Measurements from ENCODE around the gene XYLT1.

Gene XYLT1

DNA sequence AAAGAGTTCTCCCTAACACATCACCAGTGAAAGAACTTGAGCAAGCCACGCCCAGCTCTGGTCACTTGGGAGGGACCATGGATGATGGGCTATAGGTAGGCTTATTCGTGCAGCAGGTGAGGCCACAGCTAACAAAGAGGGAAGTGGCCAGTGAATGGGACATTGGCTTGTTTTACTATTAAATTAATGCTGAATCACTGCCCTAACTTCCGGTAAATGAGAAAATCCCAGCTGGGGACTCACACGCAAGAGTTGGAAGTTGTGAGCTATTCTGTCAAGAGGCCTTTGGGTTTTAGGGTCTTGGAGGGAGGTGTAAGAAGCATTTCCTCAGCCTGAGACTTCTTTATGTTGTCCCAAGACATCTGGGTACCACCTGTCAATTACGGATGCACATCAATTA, 315.3 kb downstream of the XYLT1 start:
- DNase-seq (ENCODE audit: low read depth, low spot score), result no peak
- no peak overlapping the region for H3K4me3 ChIP-seq (ENCODE audit: low read depth, low read length)
- TF ChIP-seq, protein P1, sequence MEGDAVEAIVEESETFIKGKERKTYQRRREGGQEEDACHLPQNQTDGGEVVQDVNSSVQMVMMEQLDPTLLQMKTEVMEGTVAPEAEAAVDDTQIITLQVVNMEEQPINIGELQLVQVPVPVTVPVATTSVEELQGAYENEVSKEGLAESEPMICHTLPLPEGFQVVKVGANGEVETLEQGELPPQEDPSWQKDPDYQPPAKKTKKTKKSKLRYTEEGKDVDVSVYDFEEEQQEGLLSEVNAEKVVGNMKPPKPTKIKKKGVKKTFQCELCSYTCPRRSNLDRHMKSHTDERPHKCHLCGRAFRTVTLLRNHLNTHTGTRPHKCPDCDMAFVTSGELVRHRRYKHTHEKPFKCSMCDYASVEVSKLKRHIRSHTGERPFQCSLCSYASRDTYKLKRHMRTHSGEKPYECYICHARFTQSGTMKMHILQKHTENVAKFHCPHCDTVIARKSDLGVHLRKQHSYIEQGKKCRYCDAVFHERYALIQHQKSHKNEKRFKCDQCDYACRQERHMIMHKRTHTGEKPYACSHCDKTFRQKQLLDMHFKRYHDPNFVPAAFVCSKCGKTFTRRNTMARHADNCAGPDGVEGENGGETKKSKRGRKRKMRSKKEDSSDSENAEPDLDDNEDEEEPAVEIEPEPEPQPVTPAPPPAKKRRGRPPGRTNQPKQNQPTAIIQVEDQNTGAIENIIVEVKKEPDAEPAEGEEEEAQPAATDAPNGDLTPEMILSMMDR (IDR thresholded peaks at IDR 0.05; ENCODE audit: low read depth, low read length), result no peak
- in situ Hi-C loops (cut with HindIII; ENCODE audit: low sequenced_read_pairs), result no loop called here

GRCh38 chr16:17154981-17155380, 315.8 kb downstream of the XYLT1 start:
- no peak overlapping the region for H3K4me3 ChIP-seq (ENCODE audit: low read depth, low read length)
- TF ChIP-seq, protein P1 (IDR thresholded peaks at IDR 0.05; ENCODE audit: low read depth, low read length), result no peak
- in situ Hi-C loops (cut with HindIII; ENCODE audit: low sequenced_read_pairs), result no loop called here
- no peak for DNase-seq (ENCODE audit: low read depth, low spot score)

GRCh38 chr16:17152311-17152710, 318.4 kb downstream of the XYLT1 start:
- TF ChIP-seq, protein P1 (IDR thresholded peaks at IDR 0.05; ENCODE audit: low read depth, low read length), result no peak
- in situ Hi-C loops (cut with HindIII; ENCODE audit: low sequenced_read_pairs), result no loop called here
- no peak overlapping the region for H3K4me3 ChIP-seq (ENCODE audit: low read depth, low read length)
- DNase-seq (ENCODE audit: low read depth, low spot score), result no peak

DNA sequence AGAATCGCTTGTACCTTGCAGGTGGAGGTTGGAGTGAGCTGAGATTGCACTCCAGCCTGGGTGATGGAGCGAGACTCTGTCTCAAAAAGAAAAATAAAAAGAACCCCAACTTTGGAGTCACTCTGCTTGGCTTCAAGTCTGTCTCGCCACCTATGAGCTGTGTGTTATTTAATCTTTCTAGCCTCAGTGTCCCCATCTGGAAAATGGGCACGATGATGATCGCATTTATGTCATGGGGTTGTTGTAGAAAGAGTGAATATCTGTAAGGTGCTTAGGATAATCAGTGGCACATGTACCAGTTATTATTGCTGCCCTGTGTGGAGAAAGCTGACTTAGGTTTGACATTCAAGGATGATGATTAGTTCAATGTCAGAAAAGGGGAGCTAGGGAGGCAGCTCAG, 319.4 kb downstream of the XYLT1 start:
- no peak for DNase-seq (ENCODE audit: low read depth, low spot score)
- TF ChIP-seq, protein P1 (IDR thresholded peaks at IDR 0.05; ENCODE audit: low read depth, low read length), result no peak
- in situ Hi-C loops (cut with HindIII; ENCODE audit: low sequenced_read_pairs), result no loop called here
- H3K4me3 ChIP-seq (ENCODE audit: low read depth, low read length), result no peak overlapping the region

DNA sequence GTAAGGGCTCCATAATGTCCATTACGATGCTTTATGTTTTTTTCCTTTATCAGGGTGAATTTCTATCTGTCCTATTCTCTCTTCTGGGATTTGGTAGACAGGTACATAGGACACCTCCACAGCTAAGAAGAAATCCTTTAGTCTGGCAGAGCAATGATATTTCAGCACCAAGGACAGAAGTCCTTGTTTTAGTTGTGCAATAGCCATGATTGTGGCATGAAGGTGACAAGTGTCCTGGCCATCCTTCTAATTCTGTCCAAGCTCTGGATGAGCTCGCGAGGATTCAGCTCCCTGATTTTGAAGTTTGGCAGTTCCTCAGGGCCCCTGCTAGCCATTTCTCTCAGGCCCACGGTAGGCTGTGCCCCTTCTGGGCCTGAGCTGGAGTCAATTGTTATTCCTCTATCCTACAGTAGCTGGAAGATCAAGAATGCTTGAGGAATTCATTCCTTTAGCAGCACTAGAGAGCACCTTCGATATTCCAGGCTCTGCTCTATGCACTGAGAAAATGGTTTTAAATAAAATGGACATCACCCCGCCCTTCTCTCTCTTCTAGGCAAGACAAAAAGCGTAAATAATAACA, 320.8 kb downstream of the XYLT1 start:
- in situ Hi-C loops (cut with HindIII; ENCODE audit: low sequenced_read_pairs), result no loop called here
- TF ChIP-seq, protein P1 (IDR thresholded peaks at IDR 0.05; ENCODE audit: low read depth, low read length), result no peak
- DNase-seq (ENCODE audit: low read depth, low spot score), result no peak
- no peak overlapping the region for H3K4me3 ChIP-seq (ENCODE audit: low read depth, low read length)

GRCh38 chr16:17147942-17148341, 322.8 kb downstream of the XYLT1 start:
- DNase-seq (ENCODE audit: low read depth, low spot score), result no peak
- H3K4me3 ChIP-seq (ENCODE audit: low read depth, low read length), result no peak overlapping the region
- TF ChIP-seq, protein P1 (IDR thresholded peaks at IDR 0.05; ENCODE audit: low read depth, low read length), result no peak
- in situ Hi-C loops (cut with HindIII; ENCODE audit: low sequenced_read_pairs), result no loop called here

GRCh38 chr16:17145029-17145428, 325.7 kb downstream of the XYLT1 start:
- TF ChIP-seq, protein P1 (IDR thresholded peaks at IDR 0.05; ENCODE audit: low read depth, low read length), result no peak
- in situ Hi-C loops (cut with HindIII; ENCODE audit: low sequenced_read_pairs), result no loop called here
- no peak for DNase-seq (ENCODE audit: low read depth, low spot score)
- H3K4me3 ChIP-seq (ENCODE audit: low read depth, low read length), result no peak overlapping the region
